ENCODE data around the gene GPC6.

GRCh38 chr13:94234738-94235137 is 1008.1 kb downstream of the GPC6 start:
- no peak for TF ChIP-seq CTCF (tag by site-specific recombination; IDR thresholded peaks at IDR 0.05)
- TF ChIP-seq ZXDB (tag by site-specific recombination; IDR thresholded peaks at IDR 0.05), result no peak
- no peak for TF ChIP-seq YY1 (tag by site-specific recombination; IDR thresholded peaks at IDR 0.05)
- no peak for TF ChIP-seq PRDM4 (tag by site-specific recombination; IDR thresholded peaks at IDR 0.05)
- no peak for TF ChIP-seq ZNF394 (tag by site-specific recombination; IDR thresholded peaks at IDR 0.05; ENCODE audit: borderline replicate concordance)
- TF ChIP-seq ZSCAN23 (tag by site-specific recombination; IDR thresholded peaks at IDR 0.05), result no peak
- TF ChIP-seq TCF7L2 (IDR thresholded peaks at IDR 0.05; ENCODE audit: borderline replicate concordance, low read depth, low read length), result no peak
